Cardiac fibroblast (primary cell): Measurements from ENCODE around the gene NMNAT1.

Source experiments
- DNase-seq, 2 donors: peaks; one replicate each; pipeline versions ENCODE4 v3.0.0 to v3.0.0-alpha.2; 2010; ENCODE audit warnings: low read depth in 2 of 2
- H3K4me3 ChIP-seq, 2 donors: replicated peaks in 1 of 2; 1 replicate in 1 of 2; 2 replicates in 1 of 2; pipeline ENCODE4 v1.5.1; 2011; ENCODE audit warnings: low read depth in 2 of 2, low read length in 2 of 2, mild to moderate bottlenecking in 2 of 2, moderate library complexity in 1 of 2
- CTCF ChIP-seq: IDR thresholded peaks from one replicate; pipeline ENCODE4 v1.5.1; 2011; ENCODE audit warnings: low read depth, mild to moderate bottlenecking, low read length, inconsistent platforms

NMNAT1 gene

DNA sequence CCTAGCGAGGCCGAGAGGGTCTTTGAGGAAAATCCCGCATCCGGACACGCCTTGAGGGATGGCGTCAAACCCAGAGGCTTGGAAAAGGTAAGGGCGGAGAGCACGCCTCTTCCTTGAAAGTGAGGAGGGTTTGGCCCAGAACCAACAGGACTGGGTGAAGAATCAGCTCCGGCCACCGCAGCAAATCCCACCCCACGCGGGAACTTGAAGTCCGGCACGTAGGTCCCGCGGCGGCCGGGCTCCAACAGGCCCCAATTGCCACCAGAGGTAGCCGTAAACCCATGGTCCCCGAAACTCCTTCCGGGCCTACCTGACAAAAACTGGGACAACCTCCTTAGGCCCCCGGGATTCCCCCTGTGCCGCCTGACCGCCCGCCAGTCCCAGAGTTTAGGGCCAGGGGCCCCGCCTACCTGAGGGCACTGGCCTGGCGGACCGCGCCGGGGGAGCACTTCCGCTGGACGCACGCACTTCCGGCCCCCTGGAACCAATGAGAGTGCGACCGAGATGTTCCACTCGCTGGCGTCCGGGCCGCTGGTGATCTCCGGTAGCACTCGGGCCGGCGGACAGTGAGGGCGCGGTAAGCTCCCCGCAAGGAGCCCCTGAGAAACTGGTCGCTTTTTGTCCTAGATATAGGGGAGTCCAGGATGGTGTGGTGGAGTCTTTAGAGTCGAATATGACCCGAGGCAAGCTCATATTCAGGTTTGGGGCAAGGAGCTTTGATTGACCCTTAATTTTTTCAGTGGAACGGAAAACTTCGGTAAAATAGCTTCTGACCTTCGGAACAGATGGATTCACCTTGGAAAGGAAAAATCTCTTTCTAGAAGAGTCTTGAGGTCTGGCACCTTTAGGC is at the start of gene NMNAT1, which contains the start of gene LZIC:
TSS of gene NMNAT1 (plus strand) at position 537 of the 850 bp plus-strand sequence. CDS start 28,599 bp downstream, outside the sequence.
TSS of gene LZIC (minus strand) at position 453 of the 850 bp plus-strand sequence. CDS start 6,772 bp downstream, outside the sequence.
- DNase-seq = peak; percentile 96
- H3K4me3 ChIP-seq = peak within 1 kb of the TSS; percentile 67 to 80
- TF ChIP-seq CTCF = no peak

DNA sequence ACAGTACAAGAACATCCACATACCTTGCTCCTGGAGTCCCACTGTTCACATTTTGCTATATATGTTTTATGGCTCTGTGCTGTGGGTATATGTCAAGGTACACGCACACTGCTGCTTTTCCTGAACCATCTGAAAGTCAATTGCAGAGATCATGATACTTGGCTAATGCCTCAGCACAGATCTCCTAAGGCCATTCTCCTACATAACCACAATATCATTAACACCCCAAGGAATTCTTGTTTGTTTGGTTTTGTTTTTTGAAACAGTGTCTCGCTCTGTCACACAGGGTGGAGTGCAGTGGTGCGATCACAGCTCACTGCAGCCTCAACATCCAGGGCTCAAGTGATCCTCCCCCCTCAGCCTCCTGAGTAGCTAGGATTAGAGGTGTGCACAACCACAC is 49.2 kb upstream of the NMNAT1 start:
- TF ChIP-seq CTCF = no peak
- no peak overlapping the region for H3K4me3 ChIP-seq
- DNase-seq = no peak

DNA sequence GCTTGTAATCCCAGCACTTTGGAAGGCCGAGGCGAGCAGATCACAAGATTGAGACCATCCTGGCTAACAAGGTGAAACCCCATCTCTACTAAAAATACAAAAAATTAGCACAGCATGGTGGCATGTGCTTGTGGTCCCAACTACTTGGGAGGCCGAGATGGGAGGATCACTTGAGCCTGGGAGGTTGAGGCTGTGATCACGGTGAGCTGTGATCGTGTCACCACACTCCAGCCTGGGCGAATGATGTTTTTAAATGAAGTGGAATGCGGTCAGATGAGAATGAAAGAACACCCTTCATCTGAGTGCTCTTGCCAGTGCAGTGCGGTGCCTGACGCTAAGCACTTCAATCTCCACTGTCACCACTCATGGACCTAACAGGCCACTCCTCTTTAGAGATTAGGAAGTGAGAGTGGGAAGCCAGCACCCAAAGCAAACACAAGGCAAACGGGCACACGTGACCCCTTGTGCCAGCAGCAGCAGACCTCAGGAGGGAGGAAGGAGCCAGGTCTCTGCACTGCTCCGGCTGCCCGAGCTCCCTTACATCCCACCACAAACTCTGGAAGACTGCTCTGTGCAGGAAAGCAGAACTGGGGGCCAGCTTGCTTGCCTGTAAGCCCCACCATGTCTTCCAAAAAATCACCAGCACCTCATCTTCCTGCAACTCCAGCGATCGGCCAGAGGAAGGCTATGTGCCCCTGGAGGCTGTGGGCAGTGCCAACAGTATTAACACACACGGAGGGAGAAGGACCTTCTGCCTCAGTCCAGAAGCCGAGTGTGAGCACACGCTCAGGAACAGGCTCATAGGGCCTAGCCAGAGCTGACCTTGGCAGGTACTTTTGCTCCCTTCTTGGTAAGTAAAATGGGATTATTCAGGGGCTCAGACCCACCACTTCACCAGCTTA is 42.9 kb upstream of the NMNAT1 start:
- no peak for TF ChIP-seq CTCF
- H3K4me3 ChIP-seq = no peak overlapping the region
- DNase-seq = peak in 1 of 2 donors; percentile 48

GRCh38 chr1:9901148-9902059 is 41.9 kb upstream of the NMNAT1 start:
- DNase-seq = no peak
- no peak for TF ChIP-seq CTCF
- no peak overlapping the region for H3K4me3 ChIP-seq

DNA sequence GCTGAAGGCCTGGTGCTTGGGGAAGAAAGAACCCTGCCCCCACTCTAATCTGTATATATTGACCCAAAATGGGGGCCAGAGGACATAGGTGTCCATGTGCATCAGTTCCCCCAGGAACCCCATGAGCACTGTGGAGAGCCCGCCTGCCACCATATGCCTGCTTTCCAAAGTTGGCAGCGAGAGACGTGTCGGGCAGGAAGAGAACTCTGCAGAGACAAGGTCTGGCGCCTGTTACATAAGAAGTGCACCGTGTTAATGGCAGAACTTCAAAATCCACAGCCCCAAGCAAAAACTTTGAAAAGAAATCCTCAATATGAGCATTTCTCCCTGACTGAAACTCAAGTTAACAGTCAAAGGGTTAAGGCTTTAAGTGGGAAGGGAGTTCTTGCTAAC is 41.2 kb upstream of the NMNAT1 start:
- no peak for TF ChIP-seq CTCF
- H3K4me3 ChIP-seq = no peak overlapping the region
- DNase-seq = no peak
